Mesothelial cell of epicardium (in vitro differentiated cells): ENCODE results near the gene REC8. TPM values are rescaled to one million over a fixed set of nuclear protein-coding genes. Genes with fewer than 3 reads are reported as not detected.

Experiments used
- DNase-seq, 2 experiments: peaks; one replicate each; pipeline ENCODE4 v3.0.0; 2021; ENCODE audit warnings: low spot score in 2 of 2; ENCODE audit not compliant: unreplicated experiment in 2 of 2
- H3K27ac Mint-ChIP-seq: 2 replicates; pipeline ENCODE4 v1.8.0; 2021; ENCODE audit warnings: mixed read lengths
- H3K27me3 Mint-ChIP-seq: 2 replicates; pipeline ENCODE4 v1.8.0; 2021; ENCODE audit warnings: low read depth, mixed read lengths
- H3K36me3 Mint-ChIP-seq: 2 replicates; pipeline ENCODE4 v1.8.0; 2021; ENCODE audit warnings: mixed read lengths
- H3K4me1 Mint-ChIP-seq: 2 replicates; pipeline ENCODE4 v1.8.0; 2021; ENCODE audit warnings: mixed read lengths
- H3K4me3 Mint-ChIP-seq: 2 replicates; pipeline ENCODE4 v1.8.0; 2021; ENCODE audit warnings: mild to moderate bottlenecking, moderate library complexity, mixed read lengths
- H3K9me3 Mint-ChIP-seq: 2 replicates; pipeline ENCODE4 v1.8.0; 2021; ENCODE audit warnings: mixed read lengths
- total RNA-seq: library from RNA; stranded (reverse); gene quantifications from 3 replicates; pipeline ENCODE4 v1.2.1, GENCODE V29; 2021
- TF ChIP-seq, protein P1 (sequence below): fragments of 200-600 bp; sonication (generic); IDR thresholded peaks from one replicate; pipeline ENCODE4 v1.5.0; 2021; ENCODE audit warnings: antibody characterized with exemption; ENCODE audit not compliant: unreplicated experiment

Gene REC8
- total RNA-seq, 1 donor from 2014 or later: 486 TPM

DNA sequence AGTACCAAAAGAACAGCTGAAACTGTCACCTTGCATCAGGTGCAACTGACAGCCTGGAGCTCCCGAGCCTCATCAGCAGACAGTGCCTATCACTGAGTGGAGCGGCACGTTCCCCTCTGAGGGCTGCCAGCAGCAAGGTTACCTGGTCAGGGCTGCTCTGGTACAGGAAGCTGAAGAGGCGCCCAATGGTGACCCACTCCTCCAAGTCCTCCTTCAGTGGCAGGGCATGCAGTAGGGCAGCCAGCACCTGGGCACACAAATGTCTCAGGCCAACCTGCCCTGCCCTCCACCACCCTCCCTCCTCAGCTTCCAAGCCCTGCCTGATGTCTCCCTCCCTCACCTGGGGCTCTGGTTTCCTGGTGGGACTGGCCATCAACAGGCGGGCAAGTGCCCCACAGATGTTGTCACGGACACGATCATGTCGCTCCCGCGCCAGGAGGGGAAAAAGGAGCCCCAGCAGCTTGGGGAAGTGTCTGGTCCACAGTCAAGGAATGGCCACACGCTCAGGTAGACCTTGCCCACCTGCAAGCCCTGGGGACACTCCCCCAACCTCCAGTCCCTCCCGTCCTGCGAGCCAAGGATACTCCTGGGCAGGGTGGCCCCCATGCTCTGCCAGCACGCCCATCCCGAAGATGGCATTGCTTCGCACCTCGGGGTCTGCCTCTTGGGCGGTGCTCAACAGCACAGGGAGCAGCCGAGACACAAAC, 9.6 kb downstream of the REC8 start:
- H3K4me3 Mint-ChIP-seq: no peak overlapping the region
- peak overlapping the region; percentile 73 for H3K27ac Mint-ChIP-seq
- TF ChIP-seq, protein P1, sequence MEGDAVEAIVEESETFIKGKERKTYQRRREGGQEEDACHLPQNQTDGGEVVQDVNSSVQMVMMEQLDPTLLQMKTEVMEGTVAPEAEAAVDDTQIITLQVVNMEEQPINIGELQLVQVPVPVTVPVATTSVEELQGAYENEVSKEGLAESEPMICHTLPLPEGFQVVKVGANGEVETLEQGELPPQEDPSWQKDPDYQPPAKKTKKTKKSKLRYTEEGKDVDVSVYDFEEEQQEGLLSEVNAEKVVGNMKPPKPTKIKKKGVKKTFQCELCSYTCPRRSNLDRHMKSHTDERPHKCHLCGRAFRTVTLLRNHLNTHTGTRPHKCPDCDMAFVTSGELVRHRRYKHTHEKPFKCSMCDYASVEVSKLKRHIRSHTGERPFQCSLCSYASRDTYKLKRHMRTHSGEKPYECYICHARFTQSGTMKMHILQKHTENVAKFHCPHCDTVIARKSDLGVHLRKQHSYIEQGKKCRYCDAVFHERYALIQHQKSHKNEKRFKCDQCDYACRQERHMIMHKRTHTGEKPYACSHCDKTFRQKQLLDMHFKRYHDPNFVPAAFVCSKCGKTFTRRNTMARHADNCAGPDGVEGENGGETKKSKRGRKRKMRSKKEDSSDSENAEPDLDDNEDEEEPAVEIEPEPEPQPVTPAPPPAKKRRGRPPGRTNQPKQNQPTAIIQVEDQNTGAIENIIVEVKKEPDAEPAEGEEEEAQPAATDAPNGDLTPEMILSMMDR: no peak
- H3K4me1 Mint-ChIP-seq: peaks cover 14% of the 10 kb centered on the region
- DNase-seq: no peak
- no peaks in the 10 kb centered on the region for H3K27me3 Mint-ChIP-seq
- H3K36me3 Mint-ChIP-seq: peaks cover 21% of the 10 kb centered on the region
- no peaks in the 10 kb centered on the region for H3K9me3 Mint-ChIP-seq

DNA sequence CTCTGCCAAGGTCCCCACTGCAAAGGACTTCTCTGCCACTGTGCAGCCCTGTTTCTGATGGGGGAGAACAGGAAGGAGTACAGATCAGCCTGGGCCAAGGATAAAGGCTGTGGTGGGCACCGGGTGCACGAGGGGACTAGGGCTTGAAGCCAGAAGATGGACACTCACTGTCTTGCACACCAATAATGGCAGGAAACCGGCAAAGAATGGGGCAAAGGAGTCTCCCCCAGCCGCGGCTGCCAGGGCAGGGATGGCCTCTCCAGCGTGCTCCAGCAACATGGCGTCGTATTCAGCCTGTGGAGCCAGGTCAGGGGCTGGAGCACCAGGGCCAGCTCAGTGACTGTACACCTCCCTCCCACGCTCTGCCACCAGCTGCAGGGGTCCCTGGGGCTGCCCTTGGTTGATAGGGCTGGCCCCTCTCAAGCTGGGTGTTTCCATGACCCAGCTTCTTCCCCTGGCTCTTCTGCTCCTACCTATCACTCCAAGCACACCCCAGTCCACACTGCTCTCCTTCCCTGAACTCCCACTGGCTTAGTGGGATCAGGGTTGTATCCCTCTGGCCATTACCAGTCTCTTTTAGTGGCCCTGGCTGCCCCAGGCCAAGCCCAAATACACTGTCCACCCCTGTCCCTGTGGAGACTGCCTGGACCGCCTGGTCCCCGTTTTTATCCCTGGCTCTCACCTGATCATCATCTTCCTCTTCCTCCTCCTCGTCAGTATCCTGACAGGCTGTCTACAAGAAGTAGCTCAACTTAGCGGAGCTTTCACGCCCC, 10.4 kb downstream of the REC8 start:
- H3K27ac Mint-ChIP-seq: peak overlapping the region; percentile 73
- no peaks in the 10 kb centered on the region for H3K27me3 Mint-ChIP-seq
- TF ChIP-seq, protein P1: no peak
- no peaks in the 10 kb centered on the region for H3K9me3 Mint-ChIP-seq
- no peak for DNase-seq
- no peak overlapping the region for H3K4me3 Mint-ChIP-seq
- peaks cover 13% of the 10 kb centered on the region for H3K4me1 Mint-ChIP-seq
- H3K36me3 Mint-ChIP-seq: peaks cover 16% of the 10 kb centered on the region

DNA sequence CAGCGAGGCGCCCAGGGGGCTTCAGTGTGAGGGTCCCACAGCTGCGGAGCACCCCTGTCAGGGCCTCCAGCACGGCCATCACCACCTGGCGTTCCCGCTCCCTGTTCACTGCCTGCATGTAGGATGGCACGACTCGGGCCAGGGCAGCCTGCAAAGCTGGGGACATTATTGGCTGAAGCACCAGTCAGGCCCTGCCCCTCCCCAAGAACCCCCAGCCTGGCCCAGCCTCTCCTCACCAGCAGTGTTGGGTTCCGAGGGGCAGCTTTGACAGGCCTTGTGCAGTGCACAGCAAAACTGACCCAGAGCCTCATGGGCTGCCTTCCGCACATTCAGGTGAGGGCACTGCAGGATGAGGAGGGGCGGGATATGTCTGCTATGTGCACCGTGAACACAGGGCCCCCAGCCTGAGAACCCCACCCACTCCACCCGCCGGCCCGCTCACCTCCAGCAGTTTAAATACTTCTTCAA, 11.2 kb downstream of the REC8 start:
- peaks cover 16% of the 10 kb centered on the region for H3K4me1 Mint-ChIP-seq
- H3K27me3 Mint-ChIP-seq: no peaks in the 10 kb centered on the region
- no peak overlapping the region for H3K4me3 Mint-ChIP-seq
- peaks cover 14% of the 10 kb centered on the region for H3K36me3 Mint-ChIP-seq
- TF ChIP-seq, protein P1: no peak
- peak overlapping the region; percentile 73 for H3K27ac Mint-ChIP-seq
- no peak for DNase-seq
- H3K9me3 Mint-ChIP-seq: no peaks in the 10 kb centered on the region

DNA sequence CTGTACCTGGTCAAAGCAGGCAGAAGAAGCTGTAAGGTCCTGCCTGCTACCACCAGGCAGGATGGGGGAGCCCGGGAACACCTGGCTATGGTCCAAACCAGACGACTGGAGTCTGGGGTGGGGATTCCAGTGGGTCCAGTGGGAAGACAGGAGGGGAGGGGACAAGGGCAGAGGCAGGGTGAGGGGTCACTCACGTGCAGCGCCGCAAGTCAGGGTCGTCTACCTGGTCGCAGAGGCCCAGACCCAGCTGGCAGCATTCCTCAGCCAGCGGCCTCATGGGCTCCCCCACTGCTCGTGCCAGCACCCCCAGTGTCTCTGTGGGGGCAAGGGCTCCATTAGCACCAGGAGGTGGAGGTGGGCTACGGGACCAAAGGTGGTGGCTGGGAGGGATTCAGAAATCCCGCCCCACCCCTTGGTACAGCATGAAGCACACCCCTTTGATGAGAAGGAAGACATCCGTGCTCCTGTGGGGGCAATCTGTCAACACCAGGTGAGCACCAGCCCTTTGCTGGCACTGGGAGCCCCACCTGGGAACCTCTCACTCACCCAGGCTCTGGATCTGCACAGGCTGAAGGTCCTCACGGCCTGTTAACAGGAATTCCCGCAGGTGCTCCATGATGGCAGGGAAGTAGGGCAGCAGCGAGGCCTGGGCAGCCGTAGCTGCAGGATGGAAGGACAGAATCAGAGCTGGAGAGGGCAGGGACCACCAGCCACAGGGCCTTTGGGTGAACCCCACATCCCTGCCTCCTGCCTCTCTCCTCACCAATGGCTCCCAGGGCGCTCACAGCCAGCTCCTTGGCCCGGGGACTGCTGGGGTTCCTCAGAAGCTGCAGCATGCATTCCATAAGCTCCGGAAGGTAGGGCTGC, 12.5 kb downstream of the REC8 start:
- H3K9me3 Mint-ChIP-seq: no peaks in the 10 kb centered on the region
- H3K27me3 Mint-ChIP-seq: no peaks in the 10 kb centered on the region
- H3K36me3 Mint-ChIP-seq: peaks cover 10% of the 10 kb centered on the region
- no peak overlapping the region for H3K4me3 Mint-ChIP-seq
- DNase-seq: no peak
- TF ChIP-seq, protein P1: no peak
- peaks cover 19% of the 10 kb centered on the region for H3K4me1 Mint-ChIP-seq
- no peak overlapping the region for H3K27ac Mint-ChIP-seq

DNA sequence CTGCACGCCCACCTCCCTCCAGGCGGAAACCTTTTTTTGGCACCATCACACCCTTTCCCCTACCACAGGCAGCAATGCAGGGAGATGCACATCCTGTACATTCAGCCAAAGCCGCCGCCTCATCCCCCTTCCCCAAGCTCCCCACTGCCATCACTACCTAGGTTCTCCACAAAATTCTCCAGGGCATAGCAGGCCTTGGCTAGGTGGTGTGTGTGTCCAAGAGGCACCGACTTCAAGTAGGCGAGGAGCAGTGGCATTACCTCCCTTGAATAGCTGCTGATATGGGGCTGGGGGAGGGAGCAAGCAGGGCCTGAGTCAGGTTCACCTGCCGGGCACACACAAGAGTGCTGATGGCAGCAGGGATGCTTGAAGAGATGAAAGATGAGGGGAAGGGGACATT, 13.1 kb downstream of the REC8 start:
- TF ChIP-seq, protein P1: no peak
- Mint-ChIP-seq H3K36me3 (peaks cover 6% of the 10 kb centered on the region), H3K27ac (no peak overlapping the region), H3K4me1 (peaks cover 17% of the 10 kb centered on the region), H3K27me3 (no peaks in the 10 kb centered on the region), H3K9me3 (no peaks in the 10 kb centered on the region), H3K4me3 (no peak overlapping the region)
- DNase-seq: no peak
